Keratinocyte (primary cell): ENCODE results near the gene KLHL25. TPM values are rescaled to one million over a fixed set of nuclear protein-coding genes. Genes with fewer than 3 reads are reported as not detected.

ENCODE experiments used
- DNase-seq: peaks from one replicate; pipeline ENCODE4 v3.0.0-alpha.2; 2011; ENCODE audit warnings: low read depth, missing footprints, low spot score
- FAIRE-seq: peaks from 2 replicates; lab custom pipeline; 2011; peaks lifted over from hg19 to GRCh38; lab: Jason Lieb, UNC
- H2AFZ ChIP-seq: 2 replicates; pipeline ENCODE4 v1.6.0; 2012; ENCODE audit warnings: low read length, control low read depth, inconsistent platforms; ENCODE audit not compliant: control insufficient read depth
- H3K27ac ChIP-seq: 2 replicates; pipeline ENCODE4 v1.5.1; 2011; ENCODE audit warnings: low read length; ENCODE audit not compliant: control insufficient read depth, insufficient read depth
- H3K27me3 ChIP-seq: 3 replicates; pipeline ENCODE4 v1.6.0; 2011; ENCODE audit warnings: low read length; ENCODE audit not compliant: control insufficient read depth, insufficient read depth; ENCODE audit errors: extremely low read depth
- H3K36me3 ChIP-seq, 2 experiments: 2 replicates in 1 of 2; 3 replicates in 1 of 2; pipeline ENCODE4 v1.5.1; 2011; ENCODE audit warnings: low read length in 2 of 2, mild to moderate bottlenecking in 1 of 2; ENCODE audit not compliant: control insufficient read depth in 2 of 2, insufficient read depth in 2 of 2; ENCODE audit errors: extremely low read depth in 1 of 2
- H3K4me1 ChIP-seq: 3 replicates; pipeline ENCODE4 v1.5.1; 2011; ENCODE audit warnings: low read length; ENCODE audit not compliant: control insufficient read depth, insufficient read depth; ENCODE audit errors: extremely low read depth
- H3K4me2 ChIP-seq: 3 replicates; pipeline ENCODE4 v1.6.0; 2011; ENCODE audit warnings: low read depth, low read length; ENCODE audit not compliant: control insufficient read depth, insufficient read depth; ENCODE audit errors: extremely low read depth
- H3K4me3 ChIP-seq, 3 experiments: fragments of 200-600 bp in 1 of 3; sonication (generic) in 1 of 3; 2 replicates in 2 of 3; 3 replicates in 1 of 3; pipeline ENCODE4 v1.5.1; 2011 to 2016; ENCODE audit warnings: low read length in 3 of 3, mild to moderate bottlenecking in 3 of 3, control low read depth in 2 of 3, inconsistent platforms in 1 of 3, low read depth in 1 of 3, mixed read lengths in 1 of 3, mixed run types in 1 of 3, moderate library complexity in 1 of 3; ENCODE audit not compliant: control insufficient read depth in 2 of 3, insufficient read depth in 2 of 3; ENCODE audit errors: extremely low read depth in 1 of 3
- H3K79me2 ChIP-seq: 2 replicates; pipeline ENCODE4 v1.6.0; 2012; ENCODE audit warnings: low read length; ENCODE audit not compliant: control insufficient read depth, insufficient read depth
- H3K9ac ChIP-seq: 3 replicates; pipeline ENCODE4 v1.6.0; 2011; ENCODE audit warnings: low read length; ENCODE audit not compliant: control insufficient read depth, insufficient read depth; ENCODE audit errors: extremely low read depth
- H3K9me1 ChIP-seq: 3 replicates; pipeline ENCODE4 v1.6.0; 2011; ENCODE audit warnings: low read length; ENCODE audit not compliant: control insufficient read depth, insufficient read depth; ENCODE audit errors: extremely low read depth
- H3K9me3 ChIP-seq: 2 replicates; pipeline ENCODE4 v1.5.1; 2012; ENCODE audit warnings: low read depth, low read length; ENCODE audit not compliant: control insufficient read depth
- H4K20me1 ChIP-seq: 3 replicates; pipeline ENCODE4 v1.6.0; 2011; ENCODE audit warnings: low read length; ENCODE audit not compliant: control insufficient read depth, insufficient read depth; ENCODE audit errors: extremely low read depth
- EZH2 ChIP-seq: IDR thresholded peaks from one replicate; pipeline ENCODE4 v1.6.1; 2012; ENCODE audit warnings: inconsistent platforms, mild to moderate bottlenecking, low read length, moderate library complexity
- dilution Hi-C: fragments of 300-500 bp; cut with MboI; formaldehyde crosslinking; loops from one replicate; pipeline ENCODE4 v1.7.0; 2020; ENCODE audit warnings: low sequenced_read_pairs; ENCODE audit not compliant: extremely low pct_ligation_motif_present
- polyA plus RNA-seq, 5 experiments: library from polyadenylated mRNA; depleted of rRNA in 3 of 5; stranded (reverse) in 3 of 5; stranded (forward) in 1 of 5; unstranded in 1 of 5; fragments of >200 nt; gene quantifications; 1 replicate in 1 of 5; 2 replicates in 3 of 5; 3 replicates in 1 of 5; pipeline versions ENCODE4 v1.2.1 to v1.2.3, GENCODE V29; 2011 to 2012; ENCODE audit warnings: missing spikeins in 2 of 5, low read depth in 1 of 5, low replicate concordance in 1 of 5
- TF ChIP-seq, protein P1 (sequence below), 3 experiments: IDR thresholded peaks in 1 of 3; conservative IDR thresholded peaks in 1 of 3; optimal IDR thresholded peaks in 1 of 3; 2 replicates in 2 of 3; 3 replicates in 1 of 3; pipeline versions ENCODE3 to v1.5.1; 2011; ENCODE audit warnings: low read length in 3 of 3, mild to moderate bottlenecking in 3 of 3, moderate library complexity in 2 of 3, control low read depth in 1 of 3, inconsistent platforms in 1 of 3; ENCODE audit not compliant: insufficient read depth in 2 of 3; ENCODE audit errors: extremely low read depth in 1 of 3

Gene KLHL25
- polyA plus RNA-seq, 1 donor (not counting 4 experiments of a cell fraction or from before 2014, with no cell fraction given): 2.1 TPM

DNA sequence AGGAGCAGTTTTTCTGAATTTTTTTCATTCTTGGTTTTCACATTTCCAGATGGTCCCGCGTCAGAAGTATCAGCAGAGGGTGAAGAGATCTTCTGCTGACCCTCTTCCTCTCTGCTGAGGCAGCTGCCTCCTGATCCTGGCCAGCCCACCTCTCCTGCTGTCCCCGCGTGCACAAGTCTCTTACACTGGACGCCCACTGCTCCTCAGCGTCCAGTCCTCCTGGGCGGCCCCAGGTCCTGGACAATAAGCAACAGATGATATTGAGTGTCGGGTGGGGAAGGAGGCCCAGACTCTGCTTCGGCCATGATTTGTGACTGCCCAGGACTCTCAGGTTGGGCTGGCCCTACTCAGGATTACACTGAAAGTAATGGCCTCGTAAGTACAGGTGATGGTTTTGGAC lies 50.1 kb downstream of the KLHL25 start:
- H3K4me2 ChIP-seq: no peak overlapping the region
- H3K9me1 ChIP-seq: peaks cover 3% of the 10 kb centered on the region
- H4K20me1 ChIP-seq: no peaks in the 10 kb centered on the region
- no peaks in the 10 kb centered on the region for H3K79me2 ChIP-seq
- DNase-seq: no peak
- no peak overlapping the region for H3K4me3 ChIP-seq
- no peaks in the 10 kb centered on the region for H3K27me3 ChIP-seq
- no peak overlapping the region for H3K27ac ChIP-seq
- H2AFZ ChIP-seq: no peak overlapping the region
- FAIRE-seq: no peak
- dilution Hi-C loops: no loop called here
- TF ChIP-seq, protein P1, sequence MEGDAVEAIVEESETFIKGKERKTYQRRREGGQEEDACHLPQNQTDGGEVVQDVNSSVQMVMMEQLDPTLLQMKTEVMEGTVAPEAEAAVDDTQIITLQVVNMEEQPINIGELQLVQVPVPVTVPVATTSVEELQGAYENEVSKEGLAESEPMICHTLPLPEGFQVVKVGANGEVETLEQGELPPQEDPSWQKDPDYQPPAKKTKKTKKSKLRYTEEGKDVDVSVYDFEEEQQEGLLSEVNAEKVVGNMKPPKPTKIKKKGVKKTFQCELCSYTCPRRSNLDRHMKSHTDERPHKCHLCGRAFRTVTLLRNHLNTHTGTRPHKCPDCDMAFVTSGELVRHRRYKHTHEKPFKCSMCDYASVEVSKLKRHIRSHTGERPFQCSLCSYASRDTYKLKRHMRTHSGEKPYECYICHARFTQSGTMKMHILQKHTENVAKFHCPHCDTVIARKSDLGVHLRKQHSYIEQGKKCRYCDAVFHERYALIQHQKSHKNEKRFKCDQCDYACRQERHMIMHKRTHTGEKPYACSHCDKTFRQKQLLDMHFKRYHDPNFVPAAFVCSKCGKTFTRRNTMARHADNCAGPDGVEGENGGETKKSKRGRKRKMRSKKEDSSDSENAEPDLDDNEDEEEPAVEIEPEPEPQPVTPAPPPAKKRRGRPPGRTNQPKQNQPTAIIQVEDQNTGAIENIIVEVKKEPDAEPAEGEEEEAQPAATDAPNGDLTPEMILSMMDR (optimal IDR thresholded peaks at IDR 0.05 in 1 of 3, IDR thresholded peaks at IDR 0.05 in 1 of 3, conservative IDR thresholded peaks at IDR 0.05 in 1 of 3; ENCODE audit: extremely low read depth in 1 of 3, insufficient read depth in 2 of 3, low read length in 3 of 3): no peak
- TF ChIP-seq EZH2: no peak
- peaks cover 13% of the 10 kb centered on the region for H3K4me1 ChIP-seq
- H3K36me3 ChIP-seq: peaks cover 18 to 35% of the 10 kb centered on the region in 2 experiments
- no peak overlapping the region for H3K9ac ChIP-seq
- no peaks in the 10 kb centered on the region for H3K9me3 ChIP-seq

DNA sequence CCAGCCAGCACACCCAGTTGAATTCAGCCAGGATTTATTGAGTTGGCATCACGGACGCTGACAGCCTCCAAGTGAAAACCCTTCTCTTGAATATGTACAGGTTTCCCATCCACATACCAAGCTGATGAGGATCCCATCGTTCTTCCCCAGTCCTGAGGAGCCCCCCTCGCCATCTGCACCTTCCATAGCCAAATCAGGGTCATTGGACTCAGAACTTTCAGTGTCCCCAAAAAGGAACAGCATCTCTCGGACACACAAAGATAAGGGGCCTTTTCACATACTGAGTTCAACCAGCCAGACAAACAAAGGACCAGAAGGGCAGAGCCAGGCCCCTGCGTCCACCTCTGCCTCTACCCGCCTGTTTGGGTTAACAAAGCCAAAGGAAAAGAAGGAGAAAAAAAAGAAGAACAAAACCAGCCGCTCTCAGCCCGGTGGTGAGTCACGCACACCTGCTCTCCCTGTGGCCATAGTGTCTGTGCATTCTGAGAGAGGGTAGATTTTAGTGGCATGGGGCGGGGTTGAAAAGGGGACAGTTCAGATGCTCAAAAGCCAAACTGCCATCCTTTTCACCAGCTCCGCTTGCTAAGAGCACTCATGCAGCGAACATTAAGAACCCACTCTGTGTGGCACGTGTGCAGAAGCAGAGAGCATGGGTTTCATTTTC lies 51.2 kb downstream of the KLHL25 start:
- DNase-seq (no peak), FAIRE-seq (no peak)
- H3K9me1 ChIP-seq: no peaks in the 10 kb centered on the region
- H3K4me2 ChIP-seq: no peak overlapping the region
- dilution Hi-C loops: no loop called here
- H3K4me3 ChIP-seq: no peak overlapping the region
- no peak for TF ChIP-seq EZH2
- TF ChIP-seq, protein P1 (optimal IDR thresholded peaks at IDR 0.05 in 1 of 3, IDR thresholded peaks at IDR 0.05 in 1 of 3, conservative IDR thresholded peaks at IDR 0.05 in 1 of 3; ENCODE audit: extremely low read depth in 1 of 3, insufficient read depth in 2 of 3, low read length in 3 of 3): no peak
- no peak overlapping the region for H3K27ac ChIP-seq
- H3K27me3 ChIP-seq: no peaks in the 10 kb centered on the region
- H4K20me1 ChIP-seq: no peaks in the 10 kb centered on the region
- H3K9me3 ChIP-seq: no peaks in the 10 kb centered on the region
- H3K79me2 ChIP-seq: no peaks in the 10 kb centered on the region
- no peak overlapping the region for H3K9ac ChIP-seq
- H3K4me1 ChIP-seq: peaks cover 2% of the 10 kb centered on the region
- no peak overlapping the region for H2AFZ ChIP-seq
- peaks cover 18 to 35% of the 10 kb centered on the region in 2 experiments for H3K36me3 ChIP-seq
